NCI-H146 (cell line): ENCODE results near the gene CHCHD3.

ENCODE experiments used
- DNase-seq: peaks from one replicate; lab custom pipeline; 2025; lab: John Stamatoyannopoulos, UW

The CHCHD3 gene

GRCh38 chr7:132810561-132810960 is 271.3 kb downstream of the CHCHD3 start:
- DNase-seq, result no peak

GRCh38 chr7:132806834-132807233 is 275.1 kb downstream of the CHCHD3 start:
- DNase-seq, result no peak

GRCh38 chr7:132805766-132806165 is 276.1 kb downstream of the CHCHD3 start:
- DNase-seq, result no peak

GRCh38 chr7:132804849-132805485 is 276.9 kb downstream of the CHCHD3 start:
- DNase-seq, result no peak

DNA sequence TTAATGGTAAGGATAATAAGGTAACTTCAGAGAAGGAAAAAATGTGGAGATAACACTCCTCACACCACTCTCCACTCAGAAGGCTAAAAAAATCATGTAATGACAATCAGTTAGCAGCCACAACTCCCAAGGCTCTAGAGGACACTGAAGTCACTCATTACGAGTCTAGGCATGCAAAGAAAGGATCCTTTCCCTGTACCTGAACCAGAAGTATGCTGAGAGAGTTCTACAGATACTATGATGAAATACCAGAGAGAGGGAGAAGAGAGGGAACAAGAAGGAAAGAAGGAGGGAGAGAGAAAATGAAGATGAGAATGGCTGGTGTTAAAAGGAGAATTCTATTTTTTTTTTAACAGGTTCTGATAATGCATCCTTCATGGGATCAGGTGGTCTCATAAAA is 281.4 kb downstream of the CHCHD3 start:
- DNase-seq, result no peak

DNA sequence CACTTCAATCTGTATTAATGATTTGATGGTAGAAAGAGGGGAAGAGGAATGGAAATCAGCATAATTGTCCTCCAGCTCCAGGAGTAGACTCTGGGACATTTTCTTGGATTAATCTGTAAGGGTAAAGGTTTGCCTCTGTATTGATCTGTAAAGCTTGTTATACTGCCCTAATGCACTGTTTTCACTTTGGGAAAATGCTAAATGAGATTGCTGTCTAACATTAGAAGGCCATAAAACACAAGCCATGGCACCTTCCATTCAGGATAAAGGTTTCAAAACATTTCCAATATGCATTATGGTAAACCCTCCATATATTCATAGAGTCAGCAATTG is 282.8 kb downstream of the CHCHD3 start:
- no peak for DNase-seq

DNA sequence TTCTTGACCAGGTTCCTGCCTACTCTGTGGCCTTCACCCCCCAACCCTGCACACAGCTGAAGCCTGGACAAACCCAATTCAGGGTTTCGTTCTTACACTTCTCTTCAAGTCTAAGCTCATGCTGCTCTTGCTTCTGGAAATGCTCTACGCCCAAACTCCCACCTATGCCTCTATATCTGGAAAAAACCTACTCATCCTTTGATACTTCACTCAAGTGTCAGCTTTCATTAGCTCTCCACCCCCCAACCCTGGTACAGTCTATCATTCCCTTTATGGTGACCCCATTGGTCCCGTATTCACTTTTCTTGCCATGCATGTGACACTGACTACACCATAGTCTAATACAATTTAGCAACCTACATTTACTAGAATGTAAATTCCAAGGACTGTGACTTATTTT is 284.7 kb downstream of the CHCHD3 start:
- DNase-seq, result no peak

- DNase-seq, result no peak
Observed at GRCh38 chr7:132793474-132793873, 288.4 kb downstream of the CHCHD3 start.

DNA sequence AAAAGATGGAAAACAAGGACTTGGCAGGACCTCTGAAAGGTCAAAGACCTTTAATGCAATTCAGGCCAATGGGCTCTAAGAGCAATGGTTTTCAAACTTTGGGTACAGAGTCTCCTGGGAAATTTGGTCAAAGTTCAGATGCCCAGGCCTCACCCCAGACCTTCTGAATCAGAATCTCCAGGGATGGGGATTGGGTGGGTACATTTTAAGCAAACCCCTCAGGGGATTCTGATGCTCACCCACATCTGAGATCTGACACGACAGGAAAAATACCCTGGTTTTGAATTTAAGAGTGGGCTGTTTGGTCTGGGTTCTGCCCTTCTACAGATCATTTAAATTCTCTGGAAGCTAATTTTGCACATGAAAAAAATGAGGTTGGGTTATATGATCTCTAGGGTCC is 290.9 kb downstream of the CHCHD3 start:
- DNase-seq, result no peak

GRCh38 chr7:132790104-132790503 is 291.8 kb downstream of the CHCHD3 start:
- DNase-seq, result no peak

- DNase-seq, result no peak
Observed at GRCh38 chr7:132789281-132789680, 292.6 kb downstream of the CHCHD3 start.

GRCh38 chr7:132785870-132786269 is 296.0 kb downstream of the CHCHD3 start:
- no peak for DNase-seq

GRCh38 chr7:132784406-132784805 is 297.5 kb downstream of the CHCHD3 start:
- no peak for DNase-seq

GRCh38 chr7:132783824-132784223 is 298.1 kb downstream of the CHCHD3 start:
- no peak for DNase-seq

DNA sequence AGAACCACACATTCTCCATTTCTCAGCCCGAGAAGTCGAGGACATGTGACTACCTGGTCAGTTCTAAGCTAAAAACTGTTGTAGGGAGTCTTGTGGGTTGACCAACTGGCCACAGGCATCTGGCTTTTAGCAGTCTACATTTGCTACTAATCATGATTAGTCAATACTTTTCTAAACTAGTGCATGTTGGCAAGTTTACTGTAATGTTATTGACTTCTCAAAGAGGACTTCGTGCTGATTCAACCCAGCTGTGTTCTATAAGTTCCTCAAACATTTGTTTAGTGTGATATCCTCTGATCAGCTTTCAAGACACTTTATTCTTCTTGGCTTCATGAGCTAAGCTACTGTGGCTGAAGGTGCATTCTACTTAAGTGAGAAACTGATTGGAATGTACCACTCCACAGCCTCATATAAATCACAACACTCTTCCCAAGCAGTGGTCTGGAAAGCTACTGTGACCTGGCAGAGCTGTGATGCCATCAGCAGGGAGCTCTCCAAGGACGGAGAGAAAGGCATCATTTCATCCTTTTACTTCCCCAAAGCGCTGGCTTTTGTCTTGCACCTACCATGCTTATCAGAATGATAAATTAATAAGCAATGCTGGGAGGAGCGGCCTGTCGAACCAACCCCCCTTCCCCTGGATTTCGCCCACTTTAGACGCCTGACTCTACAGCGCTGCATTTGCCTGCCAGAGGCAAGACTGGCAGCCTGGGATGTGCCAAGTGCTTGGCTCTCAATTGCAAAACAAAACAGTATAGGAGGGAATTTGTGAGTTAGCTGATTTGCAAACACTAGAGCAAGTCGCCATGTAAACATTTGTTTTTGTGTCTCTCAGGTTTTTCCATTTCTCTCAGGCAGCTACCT is 298.9 kb downstream of the CHCHD3 start:
- DNase-seq, result no peak

DNA sequence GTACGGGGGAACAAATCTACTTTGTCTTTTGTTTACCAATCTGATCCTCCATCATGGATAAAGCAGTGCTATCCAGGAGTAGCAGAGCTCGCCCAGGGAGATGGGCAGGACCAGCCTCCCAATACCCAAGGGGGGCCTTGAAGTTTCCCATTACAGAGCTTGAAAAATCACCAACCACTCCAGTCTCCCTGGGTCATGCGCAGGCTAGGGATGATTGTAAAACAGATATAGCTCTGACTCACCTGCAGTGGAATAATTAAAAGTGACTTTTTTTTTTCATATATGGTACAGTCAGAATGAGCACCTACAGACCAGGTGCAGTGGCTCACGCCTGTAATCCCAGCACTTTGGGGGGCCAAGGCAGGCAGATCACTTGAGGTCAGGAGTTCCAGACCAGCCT is 301.1 kb downstream of the CHCHD3 start:
- no peak for DNase-seq

GRCh38 chr7:132779164-132779563 is 302.7 kb downstream of the CHCHD3 start:
- no peak for DNase-seq

DNA sequence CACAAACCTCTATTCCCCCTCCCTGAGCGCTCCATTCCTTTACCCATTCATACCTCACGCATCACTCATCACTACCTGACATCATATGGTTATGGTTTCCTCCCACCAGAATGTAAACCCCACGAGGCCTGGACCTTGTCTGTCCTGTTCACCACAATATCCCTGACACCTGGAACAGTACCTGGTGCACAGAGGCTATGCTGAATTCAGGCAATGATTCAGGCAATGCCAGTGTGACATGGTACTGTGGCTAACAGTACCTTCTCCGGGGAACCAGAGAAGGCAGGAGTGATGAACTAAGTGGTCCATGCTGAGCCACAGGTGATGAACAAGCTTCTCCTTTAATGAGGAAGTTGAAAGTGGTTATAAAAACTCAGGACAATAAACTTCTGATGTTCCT is 303.1 kb downstream of the CHCHD3 start:
- DNase-seq, result no peak

DNA sequence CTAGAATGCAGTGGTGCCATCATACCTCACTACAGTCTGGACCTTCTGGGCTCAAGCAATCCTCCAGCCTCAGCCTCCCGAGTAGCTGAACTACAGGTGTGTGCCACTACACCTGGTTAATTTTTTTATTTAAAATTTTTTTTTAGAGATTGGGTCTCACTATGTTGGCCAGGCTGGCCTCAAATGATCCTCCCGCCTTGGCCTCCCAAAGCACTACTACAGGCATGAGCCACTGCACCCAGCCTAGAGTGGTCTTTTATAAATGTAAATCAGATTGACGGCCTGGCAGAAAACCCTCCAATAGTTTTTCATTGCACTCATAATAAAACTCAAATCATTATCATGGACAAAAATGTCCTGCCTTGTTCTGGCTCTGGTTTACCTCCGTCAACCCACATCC is 303.9 kb downstream of the CHCHD3 start:
- no peak for DNase-seq

DNA sequence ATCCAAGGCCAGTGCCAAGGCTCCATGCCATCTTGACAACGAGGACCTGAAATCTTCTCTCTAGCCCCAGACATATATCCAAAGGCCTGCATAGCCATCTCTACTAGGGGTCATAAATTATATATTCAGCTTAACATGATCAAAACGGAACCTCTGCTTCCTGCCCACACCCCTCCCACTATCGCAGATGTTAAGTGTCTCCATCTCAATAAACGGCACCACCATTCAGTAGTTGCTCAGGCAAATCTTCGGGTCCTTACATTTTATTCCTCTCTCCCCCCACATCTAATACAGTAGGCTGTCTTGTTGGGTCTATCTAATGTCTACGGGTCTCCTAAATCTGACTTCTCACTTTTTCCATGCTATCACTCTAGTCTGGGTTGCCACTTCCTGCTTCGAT is 304.5 kb downstream of the CHCHD3 start:
- DNase-seq, result no peak

DNA sequence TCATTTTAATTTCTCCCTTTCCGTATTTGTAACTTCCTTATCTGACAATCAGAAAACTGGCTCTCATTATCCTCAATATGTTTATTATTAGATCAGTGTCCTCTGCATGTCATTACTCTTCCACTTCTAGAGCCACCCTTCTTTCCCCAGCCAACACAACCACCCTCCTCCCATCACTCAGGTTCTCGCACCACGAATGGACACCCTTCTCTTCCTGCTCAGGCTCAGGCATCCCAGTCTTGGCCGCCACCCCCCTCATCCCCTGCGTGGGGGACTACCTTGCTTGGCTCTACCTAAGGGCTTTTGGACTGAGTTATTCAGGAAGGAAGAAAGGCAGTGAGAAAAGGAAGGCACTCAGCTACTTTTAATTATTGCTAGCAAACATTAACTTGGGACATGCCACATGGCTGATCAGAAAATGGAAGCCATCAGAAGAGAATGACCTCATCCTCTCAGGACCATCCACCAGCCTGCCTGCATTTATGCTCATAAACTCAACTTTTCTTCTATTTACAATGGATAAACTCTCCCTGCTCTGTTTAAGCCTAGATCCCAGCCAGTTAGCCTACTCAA is 305.8 kb downstream of the CHCHD3 start:
- DNase-seq, result no peak

GRCh38 chr7:132773527-132773956 is 308.3 kb downstream of the CHCHD3 start:
- DNase-seq, result no peak

DNA sequence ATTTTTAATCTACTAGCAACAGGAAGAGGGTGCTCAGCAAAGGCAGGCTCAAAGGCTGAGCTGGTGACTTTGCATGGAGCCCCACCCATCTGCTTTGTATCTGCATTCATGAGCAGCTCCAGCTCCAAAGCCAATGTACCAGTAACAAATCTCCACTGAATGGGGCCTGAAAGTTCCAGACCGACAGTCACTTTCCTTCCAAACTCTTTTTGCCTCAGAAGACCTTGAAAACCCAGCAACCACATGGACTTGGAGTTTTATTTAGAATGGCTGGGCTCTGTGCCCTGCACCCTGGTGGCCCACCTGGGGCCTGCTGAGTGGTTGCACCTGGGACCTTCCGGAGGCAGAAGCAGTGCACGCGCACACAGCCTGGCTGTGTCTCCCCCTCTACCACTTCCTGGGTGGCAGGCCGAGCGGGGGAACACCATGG is 310.6 kb downstream of the CHCHD3 start:
- no peak for DNase-seq
